CD4-positive, alpha-beta T cell treated with Interleukin-1 beta for 1 hour (primary cell): ENCODE results near the gene SH3RF3.
"Not testable (repeated sequence)": the region's sequence is repeated elsewhere in the genome, so short reads cannot be mapped to it uniquely, and the experiment has no call there.

Experiments used
- DNase-seq, 2 donors: peaks; one replicate each; pipeline ENCODE4 v3.0.0-alpha.2; 2020 to 2022

The SH3RF3 gene

DNA sequence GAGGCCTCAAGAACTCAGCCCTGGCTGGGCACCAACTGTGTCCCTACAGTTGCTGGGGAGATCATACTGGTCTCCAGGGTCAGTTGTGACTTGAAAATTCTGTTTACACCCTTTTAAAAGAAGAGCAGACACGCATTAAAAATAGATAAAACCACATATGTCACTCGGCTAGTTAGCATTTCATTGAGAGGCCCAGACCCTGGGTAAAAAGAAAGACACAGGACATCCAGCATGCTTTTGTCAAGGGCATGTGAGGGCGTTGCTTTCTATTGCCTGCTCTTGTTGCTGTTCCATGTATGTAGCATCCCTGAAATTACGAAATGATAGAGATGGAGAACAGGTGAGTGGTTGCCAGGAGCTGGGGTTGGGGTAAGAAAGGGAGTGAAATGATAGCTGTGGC lies 390.5 kb downstream of the SH3RF3 start:
- DNase-seq = no peak

GRCh38 chr2:109521233-109522062 lies 392.4 kb downstream of the SH3RF3 start:
- no peak for DNase-seq

DNA sequence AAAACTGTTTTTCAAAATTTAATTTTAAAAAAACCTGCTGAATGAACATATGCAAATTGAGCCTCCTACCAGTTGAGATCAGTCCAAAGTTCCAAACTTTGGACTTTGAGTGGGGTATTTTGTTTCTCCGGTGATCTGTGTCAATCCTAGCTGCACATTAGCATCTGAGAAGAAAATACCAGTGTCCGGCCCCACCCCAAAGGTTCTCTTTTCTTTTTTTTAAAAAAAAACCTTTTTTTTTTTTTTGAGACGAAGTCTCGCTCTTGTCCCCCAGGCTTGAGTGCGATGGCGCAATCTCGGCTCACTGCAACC lies 393.0 kb downstream of the SH3RF3 start:
- DNase-seq = no peak

GRCh38 chr2:109523121-109523520 lies 394.1 kb downstream of the SH3RF3 start:
- DNase-seq = no peak

- no peak for DNase-seq
Measured at GRCh38 chr2:109523536-109524361, 394.7 kb downstream of the SH3RF3 start.

DNA sequence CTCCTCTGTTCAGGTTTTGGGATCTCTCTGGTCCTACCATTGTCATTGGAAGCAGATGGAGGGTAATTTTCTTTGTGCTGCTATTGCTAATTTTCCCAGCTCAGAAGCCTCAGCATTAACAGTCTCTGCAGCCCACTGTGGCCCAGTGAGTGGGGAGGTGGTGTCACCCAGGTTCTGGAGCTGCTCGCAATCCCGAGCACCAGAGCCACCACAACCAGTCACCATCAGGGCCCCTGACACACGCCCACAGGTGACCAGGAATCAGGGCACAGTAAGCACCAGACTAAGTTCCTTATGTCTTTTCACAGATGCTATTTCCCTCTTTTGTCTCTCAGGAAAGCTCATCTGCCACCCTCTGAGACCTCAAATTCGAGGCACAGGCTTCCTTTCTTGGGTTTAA lies 396.8 kb downstream of the SH3RF3 start:
- no peak for DNase-seq

DNA sequence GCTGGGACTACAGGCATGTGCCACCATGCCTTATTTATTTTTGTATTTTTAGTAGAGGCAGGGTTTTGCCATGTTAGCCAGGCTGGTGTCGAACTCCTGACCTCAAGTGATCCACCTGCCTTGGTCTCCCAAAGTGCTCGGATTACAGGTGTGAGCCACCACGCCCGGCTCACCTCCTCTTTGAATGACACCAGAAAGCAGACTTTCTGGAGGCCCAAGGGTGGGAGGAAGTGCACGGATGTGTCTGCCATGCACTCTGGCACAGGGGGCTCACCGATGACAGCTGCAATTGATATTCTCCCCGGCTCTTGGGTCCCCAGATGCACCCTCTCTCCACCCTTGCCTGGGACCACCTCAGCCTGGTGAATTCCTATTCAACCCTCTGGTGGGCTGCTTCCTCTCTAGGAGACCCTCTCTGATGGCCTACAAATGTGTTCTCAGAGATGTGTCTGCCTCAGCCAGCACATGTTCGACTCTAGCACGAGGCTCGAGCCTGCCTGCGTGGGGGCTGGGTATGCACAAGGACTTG lies 397.5 kb downstream of the SH3RF3 start:
- no peak for DNase-seq

- no peak for DNase-seq
Measured at GRCh38 chr2:109527079-109527478, 398.1 kb downstream of the SH3RF3 start.

DNA sequence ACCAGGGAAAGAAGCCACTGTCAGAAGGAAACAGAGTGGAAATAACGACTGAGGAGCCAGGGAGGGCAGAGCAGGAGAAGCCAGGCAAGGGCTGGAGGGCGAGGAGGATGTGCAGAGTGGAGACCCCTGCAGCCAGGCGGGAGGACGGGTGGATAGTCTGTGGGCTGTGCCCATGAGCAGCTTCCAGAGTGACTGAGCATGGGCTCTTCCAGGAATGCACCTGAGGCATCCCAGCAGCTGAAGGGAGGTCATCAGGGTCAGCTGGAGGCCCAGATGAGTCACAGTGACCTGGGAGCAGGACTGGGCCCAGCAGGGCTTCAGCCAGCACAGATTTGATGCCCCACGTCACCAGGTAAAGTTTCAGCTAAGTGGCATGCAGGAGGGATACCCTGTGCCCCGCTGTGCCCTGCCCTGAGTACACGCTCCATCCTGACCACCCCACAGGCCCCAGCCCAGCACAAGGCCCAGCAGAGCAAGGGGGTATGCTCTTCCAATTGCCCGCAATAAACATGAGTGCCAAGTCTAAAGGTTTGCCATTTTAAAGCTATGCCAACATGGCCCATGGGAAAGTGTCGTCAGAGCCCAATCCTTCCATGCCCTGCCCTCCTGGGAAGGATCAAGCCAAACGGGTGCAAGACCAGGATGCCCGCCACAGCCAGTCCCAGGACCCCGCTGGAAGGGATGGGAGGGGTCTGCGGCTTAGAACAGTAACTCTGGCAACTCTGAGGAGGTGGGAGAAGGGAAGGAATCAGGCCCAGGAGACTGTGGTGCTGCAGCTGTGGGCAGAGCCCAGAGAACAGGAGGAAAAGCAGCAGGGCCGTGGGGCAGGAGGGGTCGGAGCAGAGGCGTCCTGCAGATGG lies 399.1 kb downstream of the SH3RF3 start:
- DNase-seq = no peak

DNA sequence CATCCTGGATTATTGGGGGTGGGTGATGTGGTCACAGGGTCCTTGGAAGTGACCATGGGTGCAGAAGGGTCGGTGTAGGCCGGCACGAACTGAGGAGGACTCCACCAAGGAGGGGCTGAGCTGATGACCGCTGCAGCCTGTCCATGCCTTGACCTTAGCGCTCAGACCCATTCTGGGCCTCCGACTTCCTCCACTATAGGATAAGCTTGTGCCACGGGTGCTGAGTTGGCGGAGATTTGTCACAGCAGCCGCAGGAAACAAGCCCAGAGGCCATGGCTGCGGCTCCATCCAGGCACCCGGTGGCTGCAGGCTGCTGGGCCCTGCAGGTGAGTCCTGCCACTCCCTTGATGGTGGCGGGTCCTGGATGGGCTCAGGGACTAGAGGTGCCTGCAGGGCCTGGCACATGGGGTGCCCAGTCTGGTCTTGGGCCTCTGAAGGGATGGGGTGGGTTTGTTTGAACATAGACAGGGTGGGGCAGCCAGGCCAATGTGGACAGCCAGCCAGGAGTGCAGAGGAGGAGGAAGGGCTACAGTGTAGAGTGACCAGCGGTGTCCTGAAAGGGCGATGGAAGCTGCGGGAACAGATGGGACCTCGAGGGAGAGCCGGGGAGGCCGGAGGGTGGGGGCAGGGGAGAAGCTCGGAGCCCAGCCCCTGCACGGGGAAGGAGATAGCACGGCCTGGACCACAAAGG lies 400.0 kb downstream of the SH3RF3 start:
- DNase-seq = no peak

DNA sequence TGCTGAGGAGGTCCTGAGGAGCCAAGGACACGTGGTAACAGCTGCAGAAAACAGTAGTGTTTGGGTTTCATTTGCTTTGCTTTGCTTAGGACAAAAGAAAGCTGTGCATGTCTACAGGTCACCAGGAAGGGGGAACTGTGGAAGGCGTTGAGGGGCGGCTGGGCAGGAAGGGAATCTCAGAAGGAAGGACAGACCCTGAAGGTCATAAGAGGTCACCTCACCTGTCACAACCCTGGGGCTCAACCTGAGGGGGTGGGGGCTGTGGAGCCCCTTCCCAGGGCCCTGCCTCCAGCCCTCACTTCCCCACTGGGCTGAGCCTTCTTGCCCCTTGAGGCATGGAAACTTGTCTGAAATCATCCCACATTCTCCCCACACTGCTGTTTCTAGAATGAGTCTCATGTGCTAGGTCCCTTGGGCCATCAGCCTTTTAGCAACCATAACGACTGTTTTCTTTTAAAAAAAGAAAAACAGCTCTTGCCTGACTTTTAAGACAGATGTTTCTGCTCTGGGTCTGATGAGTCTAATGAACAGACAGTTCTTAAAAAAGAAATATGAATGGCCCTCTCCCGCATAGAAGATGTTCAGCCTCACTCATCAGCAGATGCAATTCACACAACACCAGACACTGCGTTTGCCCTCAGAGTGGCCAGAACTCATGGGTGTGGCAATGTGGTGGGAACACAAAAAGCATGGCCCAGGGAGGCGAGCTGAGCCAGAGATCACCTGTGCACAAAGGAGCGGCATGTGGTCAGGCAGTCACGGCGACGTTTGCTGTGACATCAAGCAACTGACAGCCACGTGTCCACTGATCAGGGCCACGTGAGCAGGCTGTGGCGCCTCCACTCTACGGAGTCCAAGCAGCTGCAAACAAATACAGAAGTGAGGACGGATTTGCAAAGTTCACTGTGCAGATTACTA lies 400.8 kb downstream of the SH3RF3 start:
- no peak for DNase-seq

- no peak for DNase-seq
Measured at GRCh38 chr2:109530712-109531111, 401.7 kb downstream of the SH3RF3 start.

DNA sequence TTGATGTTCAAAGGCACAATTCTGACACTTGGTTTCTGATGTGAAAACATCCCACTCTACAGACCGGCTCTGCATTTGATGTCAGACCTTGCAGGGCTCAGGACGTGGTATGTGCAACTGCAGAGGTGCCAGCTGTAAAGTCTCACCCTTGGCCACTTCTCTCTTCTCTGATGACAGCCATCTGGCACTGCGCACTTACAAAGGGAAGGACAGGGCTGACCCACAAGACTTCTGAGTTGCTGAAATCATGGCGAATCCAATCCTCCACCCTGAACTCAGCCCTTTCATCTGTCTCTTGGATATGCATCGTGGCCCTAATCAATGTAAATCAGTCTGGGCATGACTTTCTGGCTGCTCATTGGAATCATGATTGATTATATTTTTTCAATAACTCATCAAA lies 402.2 kb downstream of the SH3RF3 start:
- no peak for DNase-seq

GRCh38 chr2:109531896-109532727 lies 403.1 kb downstream of the SH3RF3 start:
- no peak for DNase-seq

DNA sequence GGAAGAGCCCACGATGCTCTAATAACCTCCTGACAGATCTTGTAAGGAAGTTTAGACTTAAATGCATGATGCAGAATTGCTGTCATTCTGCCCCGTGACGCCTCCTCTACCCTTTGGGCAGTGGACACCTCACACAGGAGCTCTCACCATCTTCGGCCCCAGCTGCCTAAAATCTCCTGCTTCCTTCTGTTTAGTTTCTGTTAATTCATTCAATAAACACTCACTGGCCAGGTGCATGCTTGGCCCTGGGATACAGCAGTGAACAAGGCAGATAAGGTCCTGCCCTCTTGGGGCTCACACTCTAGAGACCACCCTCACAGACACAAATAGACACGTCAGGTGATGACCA lies 403.7 kb downstream of the SH3RF3 start:
- no peak for DNase-seq

DNA sequence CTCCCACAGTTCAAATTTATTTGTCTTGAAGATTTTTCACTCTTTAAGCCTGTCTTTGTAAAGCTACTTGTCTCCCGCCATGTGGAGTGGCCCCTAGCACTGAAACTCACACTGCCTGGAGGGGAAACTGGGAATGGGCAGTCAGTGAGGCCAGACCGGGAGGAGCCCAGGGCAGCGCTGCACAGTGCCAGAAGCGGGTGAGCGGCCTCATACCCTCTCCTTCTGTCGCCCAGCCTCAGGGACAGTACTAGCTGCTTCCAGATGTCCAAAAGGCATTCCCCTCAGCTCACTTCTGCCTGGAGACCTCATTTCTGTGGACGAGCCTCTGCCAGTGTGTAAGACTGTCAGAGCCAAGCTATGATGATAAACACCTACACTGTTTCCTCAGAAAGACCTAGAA lies 404.8 kb downstream of the SH3RF3 start:
- DNase-seq = no peak

DNA sequence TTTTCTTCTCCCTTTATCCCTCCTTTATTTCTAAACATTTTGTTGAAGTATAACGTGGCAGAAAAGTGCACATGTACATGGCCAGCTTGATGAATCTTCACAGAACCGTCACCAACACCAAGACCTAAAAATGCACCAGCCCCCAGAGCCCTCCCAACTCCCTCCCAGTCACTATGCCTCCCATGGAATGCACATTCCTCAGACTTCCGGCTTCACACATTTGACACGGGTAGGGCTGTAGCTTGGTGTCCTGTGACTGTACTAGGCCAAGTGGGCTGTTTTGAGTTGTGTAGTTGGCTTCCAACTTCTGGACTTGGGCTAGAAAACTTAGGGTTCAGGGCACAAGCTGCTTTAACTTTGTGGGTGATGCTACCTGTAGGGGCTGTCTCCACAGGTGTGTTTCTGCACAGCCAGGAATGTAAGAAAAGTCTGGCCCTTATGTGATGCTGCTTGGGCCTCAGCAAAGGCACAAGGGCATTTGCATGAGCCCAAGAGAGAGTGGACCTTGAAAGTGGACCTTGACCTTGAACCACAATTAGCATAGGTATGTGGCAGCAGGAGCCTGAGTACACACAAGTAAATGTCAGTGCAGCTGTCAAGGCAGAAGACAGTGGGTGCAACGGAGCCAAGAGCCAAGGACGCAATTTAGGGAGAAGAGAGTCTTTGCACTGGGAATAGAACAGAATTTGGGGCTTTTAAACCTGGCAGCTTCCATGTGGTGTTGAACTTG lies 406.4 kb downstream of the SH3RF3 start:
- DNase-seq = no peak

- not testable (repeated sequence) for DNase-seq
Measured at GRCh38 chr2:109536556-109536955, 407.6 kb downstream of the SH3RF3 start.

DNA sequence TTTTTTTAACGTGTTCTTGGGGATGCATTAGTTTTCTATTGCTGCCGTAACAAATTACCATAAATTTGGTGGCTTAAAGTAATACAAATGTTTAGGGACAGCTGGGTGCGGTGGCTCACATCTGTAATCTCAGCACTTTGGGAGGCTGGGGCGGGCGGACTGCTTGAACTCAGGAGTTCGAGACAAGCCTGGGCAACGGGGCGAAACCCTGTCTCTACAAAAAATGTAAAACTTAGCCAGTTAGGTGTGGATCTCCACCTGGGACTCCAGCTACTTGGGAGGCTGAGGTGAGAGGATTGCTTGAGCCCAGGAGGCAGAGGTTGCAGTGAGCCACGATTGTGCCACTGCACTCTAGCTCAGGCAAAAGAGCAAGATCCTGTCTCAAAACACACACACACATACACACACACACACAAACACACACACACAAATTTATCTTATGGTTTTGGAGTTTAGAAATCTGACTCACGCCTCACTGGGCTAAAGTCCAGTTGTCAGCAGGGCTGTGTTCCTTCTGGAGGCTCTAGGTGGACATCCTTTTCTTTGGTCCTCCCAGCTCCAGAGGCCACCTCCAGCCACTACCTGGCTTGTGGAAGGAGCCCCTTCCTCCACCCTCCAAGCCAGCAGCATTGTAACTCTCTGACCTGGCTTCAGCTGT lies 408.7 kb downstream of the SH3RF3 start:
- DNase-seq = no peak
